Keratinocyte (primary cell): ENCODE measurements around the gene KSR2. TPM values are rescaled to one million over a fixed set of nuclear protein-coding genes. Genes with fewer than 3 reads are reported as not detected.

ENCODE experiments used
- DNase-seq: peaks from one replicate; pipeline ENCODE4 v3.0.0-alpha.2; 2011; ENCODE audit warnings: low read depth, missing footprints, low spot score
- FAIRE-seq: peaks from 2 replicates; lab custom pipeline; 2011; peaks lifted over from hg19 to GRCh38; lab: Jason Lieb, UNC
- H2AFZ ChIP-seq: 2 replicates; pipeline ENCODE4 v1.6.0; 2012; ENCODE audit warnings: low read length, control low read depth, inconsistent platforms; ENCODE audit not compliant: control insufficient read depth
- H3K27ac ChIP-seq: 2 replicates; pipeline ENCODE4 v1.5.1; 2011; ENCODE audit warnings: low read length; ENCODE audit not compliant: control insufficient read depth, insufficient read depth
- H3K27me3 ChIP-seq: 3 replicates; pipeline ENCODE4 v1.6.0; 2011; ENCODE audit warnings: low read length; ENCODE audit not compliant: control insufficient read depth, insufficient read depth; ENCODE audit errors: extremely low read depth
- H3K36me3 ChIP-seq, 2 experiments: 2 replicates in 1 of 2; 3 replicates in 1 of 2; pipeline ENCODE4 v1.5.1; 2011; ENCODE audit warnings: low read length in 2 of 2, mild to moderate bottlenecking in 1 of 2; ENCODE audit not compliant: control insufficient read depth in 2 of 2, insufficient read depth in 2 of 2; ENCODE audit errors: extremely low read depth in 1 of 2
- H3K4me1 ChIP-seq: 3 replicates; pipeline ENCODE4 v1.5.1; 2011; ENCODE audit warnings: low read length; ENCODE audit not compliant: control insufficient read depth, insufficient read depth; ENCODE audit errors: extremely low read depth
- H3K4me2 ChIP-seq: 3 replicates; pipeline ENCODE4 v1.6.0; 2011; ENCODE audit warnings: low read depth, low read length; ENCODE audit not compliant: control insufficient read depth, insufficient read depth; ENCODE audit errors: extremely low read depth
- H3K4me3 ChIP-seq, 3 experiments: fragments of 200-600 bp in 1 of 3; sonication (generic) in 1 of 3; 2 replicates in 2 of 3; 3 replicates in 1 of 3; pipeline ENCODE4 v1.5.1; 2011 to 2016; ENCODE audit warnings: low read length in 3 of 3, mild to moderate bottlenecking in 3 of 3, control low read depth in 2 of 3, inconsistent platforms in 1 of 3, low read depth in 1 of 3, mixed read lengths in 1 of 3, mixed run types in 1 of 3, moderate library complexity in 1 of 3; ENCODE audit not compliant: control insufficient read depth in 2 of 3, insufficient read depth in 2 of 3; ENCODE audit errors: extremely low read depth in 1 of 3
- H3K79me2 ChIP-seq: 2 replicates; pipeline ENCODE4 v1.6.0; 2012; ENCODE audit warnings: low read length; ENCODE audit not compliant: control insufficient read depth, insufficient read depth
- H3K9ac ChIP-seq: 3 replicates; pipeline ENCODE4 v1.6.0; 2011; ENCODE audit warnings: low read length; ENCODE audit not compliant: control insufficient read depth, insufficient read depth; ENCODE audit errors: extremely low read depth
- H3K9me1 ChIP-seq: 3 replicates; pipeline ENCODE4 v1.6.0; 2011; ENCODE audit warnings: low read length; ENCODE audit not compliant: control insufficient read depth, insufficient read depth; ENCODE audit errors: extremely low read depth
- H3K9me3 ChIP-seq: 2 replicates; pipeline ENCODE4 v1.5.1; 2012; ENCODE audit warnings: low read depth, low read length; ENCODE audit not compliant: control insufficient read depth
- H4K20me1 ChIP-seq: 3 replicates; pipeline ENCODE4 v1.6.0; 2011; ENCODE audit warnings: low read length; ENCODE audit not compliant: control insufficient read depth, insufficient read depth; ENCODE audit errors: extremely low read depth
- EZH2 ChIP-seq: IDR thresholded peaks from one replicate; pipeline ENCODE4 v1.6.1; 2012; ENCODE audit warnings: inconsistent platforms, mild to moderate bottlenecking, low read length, moderate library complexity
- dilution Hi-C: fragments of 300-500 bp; cut with MboI; formaldehyde crosslinking; loops from one replicate; pipeline ENCODE4 v1.7.0; 2020; ENCODE audit warnings: low sequenced_read_pairs; ENCODE audit not compliant: extremely low pct_ligation_motif_present
- polyA plus RNA-seq, 5 experiments: library from polyadenylated mRNA; depleted of rRNA in 3 of 5; stranded (reverse) in 3 of 5; stranded (forward) in 1 of 5; unstranded in 1 of 5; fragments of >200 nt; gene quantifications; 1 replicate in 1 of 5; 2 replicates in 3 of 5; 3 replicates in 1 of 5; pipeline versions ENCODE4 v1.2.1 to v1.2.3, GENCODE V29; 2011 to 2012; ENCODE audit warnings: missing spikeins in 2 of 5, low read depth in 1 of 5, low replicate concordance in 1 of 5
- TF ChIP-seq, protein P1 (sequence below), 3 experiments: IDR thresholded peaks in 1 of 3; conservative IDR thresholded peaks in 1 of 3; optimal IDR thresholded peaks in 1 of 3; 2 replicates in 2 of 3; 3 replicates in 1 of 3; pipeline versions ENCODE3 to v1.5.1; 2011; ENCODE audit warnings: low read length in 3 of 3, mild to moderate bottlenecking in 3 of 3, moderate library complexity in 2 of 3, control low read depth in 1 of 3, inconsistent platforms in 1 of 3; ENCODE audit not compliant: insufficient read depth in 2 of 3; ENCODE audit errors: extremely low read depth in 1 of 3

Gene KSR2
- polyA plus RNA-seq, 1 donor (not counting 4 experiments of a cell fraction or from before 2014, with no cell fraction given): 0.01 TPM

DNA sequence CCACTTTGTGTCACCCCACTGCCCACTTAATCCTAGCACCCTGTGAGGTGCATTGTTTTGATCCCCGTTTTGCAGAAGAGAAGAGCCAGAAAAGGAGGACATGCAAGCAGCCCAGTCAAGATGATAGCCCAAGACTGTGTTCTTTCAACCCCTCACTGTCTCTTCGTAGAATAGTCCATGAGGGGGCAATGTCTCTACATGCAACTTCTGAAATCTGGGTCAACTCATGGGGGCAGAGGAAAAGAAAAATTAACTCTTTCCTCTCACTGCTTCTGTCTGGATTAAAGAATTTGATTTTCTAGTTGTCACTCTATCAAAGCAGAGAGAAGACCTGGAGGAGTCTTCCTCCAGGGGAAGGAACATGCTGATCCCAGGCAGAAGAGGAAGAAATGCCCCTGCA lies 377.8 kb downstream of the KSR2 start:
- Histone ChIP-seq H3K79me2 (no peaks in the 10 kb centered on the region), H3K27ac (no peak overlapping the region), H3K4me1 (no peaks in the 10 kb centered on the region), H3K9ac (no peak overlapping the region), H4K20me1 (no peaks in the 10 kb centered on the region), H3K4me2 (no peak overlapping the region), H2AFZ (no peak overlapping the region), H3K9me1 (no peaks in the 10 kb centered on the region), H3K4me3 (no peak overlapping the region), H3K27me3 (no peaks in the 10 kb centered on the region), H3K9me3 (no peaks in the 10 kb centered on the region), H3K36me3 (no peaks in the 10 kb centered on the region)
- DNase-seq (no peak), FAIRE-seq (no peak)
- dilution Hi-C loops: no loop called here
- TF ChIP-seq, protein P1, sequence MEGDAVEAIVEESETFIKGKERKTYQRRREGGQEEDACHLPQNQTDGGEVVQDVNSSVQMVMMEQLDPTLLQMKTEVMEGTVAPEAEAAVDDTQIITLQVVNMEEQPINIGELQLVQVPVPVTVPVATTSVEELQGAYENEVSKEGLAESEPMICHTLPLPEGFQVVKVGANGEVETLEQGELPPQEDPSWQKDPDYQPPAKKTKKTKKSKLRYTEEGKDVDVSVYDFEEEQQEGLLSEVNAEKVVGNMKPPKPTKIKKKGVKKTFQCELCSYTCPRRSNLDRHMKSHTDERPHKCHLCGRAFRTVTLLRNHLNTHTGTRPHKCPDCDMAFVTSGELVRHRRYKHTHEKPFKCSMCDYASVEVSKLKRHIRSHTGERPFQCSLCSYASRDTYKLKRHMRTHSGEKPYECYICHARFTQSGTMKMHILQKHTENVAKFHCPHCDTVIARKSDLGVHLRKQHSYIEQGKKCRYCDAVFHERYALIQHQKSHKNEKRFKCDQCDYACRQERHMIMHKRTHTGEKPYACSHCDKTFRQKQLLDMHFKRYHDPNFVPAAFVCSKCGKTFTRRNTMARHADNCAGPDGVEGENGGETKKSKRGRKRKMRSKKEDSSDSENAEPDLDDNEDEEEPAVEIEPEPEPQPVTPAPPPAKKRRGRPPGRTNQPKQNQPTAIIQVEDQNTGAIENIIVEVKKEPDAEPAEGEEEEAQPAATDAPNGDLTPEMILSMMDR (optimal IDR thresholded peaks at IDR 0.05 in 1 of 3, IDR thresholded peaks at IDR 0.05 in 1 of 3, conservative IDR thresholded peaks at IDR 0.05 in 1 of 3; ENCODE audit: extremely low read depth in 1 of 3, insufficient read depth in 2 of 3, low read length in 3 of 3): no peak
- TF ChIP-seq EZH2: no peak

- Histone ChIP-seq H3K9ac (no peak overlapping the region), H3K4me3 (no peak overlapping the region), H3K27me3 (no peaks in the 10 kb centered on the region), H4K20me1 (no peaks in the 10 kb centered on the region), H3K36me3 (no peaks in the 10 kb centered on the region), H3K4me1 (no peaks in the 10 kb centered on the region), H3K4me2 (no peak overlapping the region), H3K9me1 (no peaks in the 10 kb centered on the region), H3K79me2 (no peaks in the 10 kb centered on the region), H2AFZ (no peak overlapping the region), H3K27ac (no peak overlapping the region), H3K9me3 (no peaks in the 10 kb centered on the region)
- no peak for TF ChIP-seq EZH2
- TF ChIP-seq, protein P1 (optimal IDR thresholded peaks at IDR 0.05 in 1 of 3, IDR thresholded peaks at IDR 0.05 in 1 of 3, conservative IDR thresholded peaks at IDR 0.05 in 1 of 3; ENCODE audit: extremely low read depth in 1 of 3, insufficient read depth in 2 of 3, low read length in 3 of 3): no peak
- FAIRE-seq (no peak), DNase-seq (no peak)
- dilution Hi-C loops: no loop called here
Observed at GRCh38 chr12:117590386-117590785, 378.4 kb downstream of the KSR2 start.
